GM12865 (cell line): ENCODE results near the gene GOLGA7B.

Source experiments
- DNase-seq: peaks from one replicate; pipeline ENCODE4 v3.0.0; 2010; ENCODE audit warnings: low read depth
- H3K4me3 ChIP-seq: 2 replicates; pipeline ENCODE4 v1.5.1; 2011; ENCODE audit warnings: mild to moderate bottlenecking, low read depth, low read length, control low read depth
- CTCF ChIP-seq: IDR thresholded peaks from 2 replicates; pipeline ENCODE4 v1.5.1; 2011; ENCODE audit warnings: low read length, control low read depth, low read depth, inconsistent platforms; ENCODE audit not compliant: insufficient read depth; ENCODE audit errors: missing control alignments

Gene GOLGA7B

GRCh38 chr10:97866524-97867219 lies 17.0 kb downstream of the GOLGA7B start:
- DNase-seq = no peak
- no peak overlapping the region for H3K4me3 ChIP-seq
- TF ChIP-seq CTCF = no peak

GRCh38 chr10:97867220-97867800 lies 17.7 kb downstream of the GOLGA7B start:
- no peak for TF ChIP-seq CTCF
- H3K4me3 ChIP-seq = no peak overlapping the region
- no peak for DNase-seq

GRCh38 chr10:97868134-97868685 lies 18.6 kb downstream of the GOLGA7B start:
- DNase-seq = no peak
- no peak for TF ChIP-seq CTCF
- H3K4me3 ChIP-seq = no peak overlapping the region

GRCh38 chr10:97869091-97870042 lies 19.7 kb downstream of the GOLGA7B start:
- no peak overlapping the region for H3K4me3 ChIP-seq
- DNase-seq = peak; percentile 78
- TF ChIP-seq CTCF = peak; percentile 73

GRCh38 chr10:97870990-97871389 lies 21.3 kb downstream of the GOLGA7B start:
- DNase-seq = no peak
- no peak for TF ChIP-seq CTCF
- H3K4me3 ChIP-seq = no peak overlapping the region

GRCh38 chr10:97873569-97873968 lies 23.9 kb downstream of the GOLGA7B start:
- no peak overlapping the region for H3K4me3 ChIP-seq
- no peak for DNase-seq
- no peak for TF ChIP-seq CTCF
